OCI-M2 (cell line): ENCODE data around the gene TGFBR1.

Experiments
- DNase-seq: peaks from one replicate; lab custom pipeline; 2025; ENCODE audit not compliant: unreplicated experiment; lab: John Stamatoyannopoulos, UW

The TGFBR1 gene

DNA sequence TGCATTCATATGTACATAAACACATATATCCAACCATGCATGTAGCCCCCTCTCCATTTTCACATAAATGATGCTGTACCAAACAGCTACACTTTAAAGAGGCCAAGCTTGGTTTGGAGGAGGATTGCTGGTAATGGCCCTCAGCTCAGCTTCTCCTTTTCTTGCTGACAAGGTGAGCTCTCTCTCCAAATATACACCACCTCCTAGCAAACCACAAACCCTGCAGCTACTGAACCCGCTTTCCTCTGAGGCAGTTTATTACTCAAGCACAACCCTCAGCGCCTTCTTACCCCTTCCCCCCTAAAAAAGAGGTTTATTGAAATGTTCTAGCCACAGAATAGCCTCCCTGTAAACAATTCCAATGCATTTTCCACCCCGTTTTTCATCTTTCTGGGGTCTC lies 62.8 kb downstream of the TGFBR1 start:
- no peak for DNase-seq

DNA sequence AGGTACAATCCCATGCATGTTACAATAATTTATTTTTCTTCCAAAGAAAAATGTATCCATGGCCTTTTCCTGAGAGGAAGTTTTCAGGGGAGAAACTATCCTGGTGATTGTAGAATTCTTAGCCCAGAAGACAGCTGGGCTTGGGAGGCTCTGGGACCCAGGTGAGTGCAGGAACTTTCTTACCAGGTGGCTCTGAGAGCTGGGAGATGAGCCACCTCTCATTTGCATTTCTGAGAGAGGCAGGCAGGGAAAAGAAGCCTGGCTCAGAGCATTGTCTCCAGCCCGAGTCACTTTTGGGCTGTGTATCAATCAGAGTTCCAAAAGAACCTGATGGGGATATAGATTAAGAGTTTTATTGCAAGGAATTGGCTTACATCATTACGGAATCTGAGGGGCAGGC lies 64.2 kb downstream of the TGFBR1 start:
- no peak for DNase-seq

DNA sequence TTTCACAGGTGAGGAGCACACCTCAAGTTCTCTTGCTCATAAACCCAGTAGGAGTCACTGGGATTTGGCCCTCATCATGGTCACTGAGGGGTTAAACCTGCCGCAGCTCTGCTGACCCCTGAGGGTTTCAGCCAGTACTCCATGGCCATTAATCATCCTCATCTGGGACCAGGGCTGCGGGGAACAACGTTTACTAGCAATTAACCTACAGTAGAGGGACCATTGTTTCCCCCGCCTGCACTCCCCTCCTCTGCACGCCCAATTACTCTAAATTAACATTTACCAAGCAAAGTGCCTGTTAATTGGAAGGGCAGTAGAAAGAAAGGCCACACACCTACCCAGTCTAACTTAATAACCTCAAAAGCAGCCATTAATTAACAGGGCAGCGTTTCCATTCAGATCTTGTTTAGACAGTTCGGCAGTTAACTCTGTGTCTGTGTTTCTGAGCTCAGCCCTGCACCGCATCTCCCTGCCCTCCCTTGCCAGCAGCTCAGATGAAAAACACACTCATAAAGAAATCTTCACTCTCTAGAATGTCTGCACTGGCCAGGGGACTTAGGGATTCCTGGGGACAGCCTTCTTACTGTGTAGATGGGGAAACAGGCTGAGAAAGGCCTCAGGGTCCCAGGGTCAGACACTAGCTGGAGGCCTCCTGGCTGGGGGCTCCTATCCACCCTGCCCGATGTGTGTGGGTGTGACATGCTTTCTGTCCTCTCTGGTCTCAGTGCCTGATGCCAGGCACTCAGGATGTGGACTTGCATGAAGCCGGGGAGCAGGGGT lies 65.3 kb downstream of the TGFBR1 start:
- no peak for DNase-seq

- DNase-seq: no peak
Measured at GRCh38 chr9:99171225-99172123, 66.6 kb downstream of the TGFBR1 start.

- DNase-seq: no peak
Measured at GRCh38 chr9:99172124-99173091, 67.5 kb downstream of the TGFBR1 start.

DNA sequence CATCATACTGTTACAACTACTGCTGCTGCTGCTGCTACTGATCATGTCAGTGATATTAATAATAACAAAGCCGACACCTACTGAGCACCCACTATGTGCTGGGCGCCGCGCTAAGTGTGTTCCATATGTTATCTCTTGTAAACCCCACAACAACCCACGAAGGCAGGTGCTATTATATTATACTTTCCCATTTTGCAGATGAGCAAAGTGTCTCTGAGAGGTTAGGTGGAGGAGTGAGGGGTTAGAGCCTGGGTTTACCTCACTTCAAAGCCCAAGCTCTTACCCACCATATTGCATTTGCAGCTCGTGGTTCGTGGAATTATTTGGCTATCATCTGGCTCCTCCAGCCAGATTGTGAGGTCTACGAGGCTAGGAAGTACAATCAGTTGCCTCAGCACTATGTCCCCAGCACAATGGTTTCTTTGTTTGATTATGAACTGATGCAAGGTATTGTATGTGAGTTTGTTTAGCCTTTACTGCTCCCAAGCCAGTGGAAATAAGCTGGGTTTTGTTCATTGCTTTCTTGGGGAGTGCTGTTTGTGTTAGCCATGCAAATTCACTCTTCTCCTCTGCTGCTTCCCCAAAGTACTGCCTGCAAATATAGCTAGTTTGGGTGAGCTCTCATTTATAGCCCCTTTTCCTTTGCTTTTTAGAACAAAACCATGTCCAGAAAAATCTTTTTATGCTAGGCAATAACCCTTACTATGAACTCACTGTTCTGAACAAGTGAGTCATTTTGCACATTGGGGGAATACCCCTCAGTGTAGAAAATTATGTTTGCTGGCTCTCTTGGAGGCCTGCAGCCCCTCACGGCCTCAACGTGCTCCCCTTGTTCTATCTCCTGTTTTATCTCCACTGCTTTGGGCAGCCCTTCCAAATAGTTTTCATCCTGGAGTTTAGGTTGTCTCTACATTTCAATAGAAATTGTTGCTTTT lies 68.9 kb downstream of the TGFBR1 start:
- DNase-seq: no peak

DNA sequence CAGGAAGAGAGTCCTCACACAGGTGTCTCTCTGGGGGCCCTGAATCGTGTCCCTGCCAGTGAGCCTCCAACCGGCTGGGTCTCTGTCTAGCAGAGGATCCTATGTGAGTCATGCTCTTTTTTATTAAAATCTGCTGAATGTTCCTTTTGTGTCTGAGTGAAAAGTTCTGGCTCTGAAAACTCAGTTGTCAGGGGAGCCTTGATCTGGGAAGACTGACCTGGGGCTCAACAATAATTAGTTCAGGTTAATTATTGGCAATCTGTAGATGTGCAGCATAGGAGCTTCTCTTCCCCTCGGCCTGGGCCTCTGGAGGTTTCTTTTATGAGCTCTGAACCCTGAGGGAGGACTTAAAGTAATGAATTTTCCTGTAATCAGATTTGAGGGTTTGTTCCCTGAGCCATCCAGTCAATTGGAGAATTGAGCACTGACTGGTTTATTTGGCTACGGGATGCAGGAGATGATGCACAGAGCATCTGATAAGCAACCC lies 71.7 kb downstream of the TGFBR1 start:
- DNase-seq: no peak

GRCh38 chr9:99177576-99178366 lies 72.9 kb downstream of the TGFBR1 start:
- DNase-seq: no peak

DNA sequence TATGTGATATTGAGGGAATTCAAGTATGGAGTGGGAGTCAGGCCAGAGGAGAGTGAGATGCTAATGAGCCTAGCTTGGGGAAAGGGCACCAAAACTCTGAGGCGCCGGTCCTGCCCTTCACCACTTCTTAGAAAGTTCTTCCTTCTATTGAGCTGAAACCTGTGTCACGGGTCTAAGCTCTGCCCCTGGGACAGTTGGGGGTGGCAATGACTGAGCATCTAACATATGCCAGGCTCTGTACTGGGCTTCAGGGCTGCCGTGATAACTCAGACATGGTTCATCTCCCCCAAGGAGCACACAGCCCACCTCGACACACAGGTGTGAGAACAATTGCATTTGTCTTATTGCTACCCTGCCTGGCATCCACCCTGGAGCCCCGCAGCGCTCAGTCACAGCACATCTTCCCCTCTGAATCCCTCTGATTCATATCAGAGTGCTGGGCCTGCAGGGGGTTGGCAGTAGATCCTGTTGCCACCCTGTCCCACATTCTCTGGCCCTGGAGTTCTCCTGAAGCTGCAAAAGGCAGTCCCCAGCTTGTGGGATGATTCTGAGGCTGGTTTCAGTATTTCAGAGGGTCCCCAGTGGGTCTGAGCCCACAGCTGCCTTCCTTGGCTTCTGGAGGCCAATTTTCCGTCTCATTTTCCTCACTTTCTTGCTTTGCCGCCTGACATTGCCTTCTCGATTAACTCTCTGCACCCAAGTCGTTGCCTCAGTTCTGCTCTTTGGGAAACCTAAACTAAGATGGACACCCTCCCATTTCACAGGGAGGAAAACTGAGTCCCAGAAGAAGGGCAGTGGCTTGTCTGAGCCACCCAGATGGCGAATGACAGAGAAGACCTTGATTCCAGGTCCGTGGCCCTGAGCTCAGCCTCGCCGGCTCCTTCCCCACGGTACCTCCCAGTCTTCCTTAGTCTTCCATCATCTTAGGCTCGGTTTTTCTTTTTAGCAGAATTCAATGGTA lies 74.3 kb downstream of the TGFBR1 start:
- no peak for DNase-seq

- no peak for DNase-seq
Measured at GRCh38 chr9:99180199-99180598, 75.3 kb downstream of the TGFBR1 start.

GRCh38 chr9:99180662-99181061 lies 75.7 kb downstream of the TGFBR1 start:
- no peak for DNase-seq

- no peak for DNase-seq
Measured at GRCh38 chr9:99181206-99181605, 76.3 kb downstream of the TGFBR1 start.

DNA sequence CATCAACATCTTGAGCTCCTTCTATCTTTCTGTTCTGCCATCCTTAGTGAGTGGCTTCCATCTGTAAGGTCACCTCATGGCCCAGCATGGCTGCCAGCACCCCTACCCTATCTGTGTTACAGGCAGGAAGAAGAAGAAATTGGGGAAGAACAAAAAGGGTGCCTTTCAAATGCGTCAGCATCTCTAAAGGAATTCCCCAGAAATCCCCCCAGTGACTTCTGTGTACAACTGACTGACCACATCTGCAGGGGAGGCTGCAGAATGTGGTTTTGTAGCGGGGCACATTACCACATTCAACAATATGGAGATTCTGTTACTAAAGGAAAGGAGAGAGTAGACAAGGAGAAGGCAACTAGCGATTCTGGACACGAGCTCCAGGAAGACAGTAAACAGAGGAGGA lies 76.7 kb downstream of the TGFBR1 start:
- no peak for DNase-seq

- no peak for DNase-seq
Measured at GRCh38 chr9:99182356-99182755, 77.4 kb downstream of the TGFBR1 start.

DNA sequence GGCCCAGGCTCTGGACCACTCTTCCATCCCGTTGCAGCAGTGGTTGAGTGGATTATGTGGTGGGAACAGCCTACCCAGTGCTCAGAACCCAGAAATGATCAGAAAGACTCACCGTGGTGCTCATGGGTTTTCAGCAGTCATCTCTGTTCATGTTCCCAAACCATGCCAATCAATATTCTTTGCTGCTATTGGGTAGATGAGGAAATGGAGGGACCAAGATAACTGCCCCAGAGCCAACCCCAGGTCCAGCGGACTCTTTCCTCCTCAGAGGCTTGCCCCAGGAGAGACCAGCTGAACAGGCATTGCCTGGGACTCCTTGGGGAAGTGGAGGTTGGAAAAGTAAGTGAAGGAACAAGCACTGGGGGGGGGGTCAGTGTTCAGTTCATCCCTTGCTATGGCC lies 78.7 kb downstream of the TGFBR1 start:
- no peak for DNase-seq

GRCh38 chr9:99184110-99184474 lies 79.2 kb downstream of the TGFBR1 start:
- DNase-seq: no peak

DNA sequence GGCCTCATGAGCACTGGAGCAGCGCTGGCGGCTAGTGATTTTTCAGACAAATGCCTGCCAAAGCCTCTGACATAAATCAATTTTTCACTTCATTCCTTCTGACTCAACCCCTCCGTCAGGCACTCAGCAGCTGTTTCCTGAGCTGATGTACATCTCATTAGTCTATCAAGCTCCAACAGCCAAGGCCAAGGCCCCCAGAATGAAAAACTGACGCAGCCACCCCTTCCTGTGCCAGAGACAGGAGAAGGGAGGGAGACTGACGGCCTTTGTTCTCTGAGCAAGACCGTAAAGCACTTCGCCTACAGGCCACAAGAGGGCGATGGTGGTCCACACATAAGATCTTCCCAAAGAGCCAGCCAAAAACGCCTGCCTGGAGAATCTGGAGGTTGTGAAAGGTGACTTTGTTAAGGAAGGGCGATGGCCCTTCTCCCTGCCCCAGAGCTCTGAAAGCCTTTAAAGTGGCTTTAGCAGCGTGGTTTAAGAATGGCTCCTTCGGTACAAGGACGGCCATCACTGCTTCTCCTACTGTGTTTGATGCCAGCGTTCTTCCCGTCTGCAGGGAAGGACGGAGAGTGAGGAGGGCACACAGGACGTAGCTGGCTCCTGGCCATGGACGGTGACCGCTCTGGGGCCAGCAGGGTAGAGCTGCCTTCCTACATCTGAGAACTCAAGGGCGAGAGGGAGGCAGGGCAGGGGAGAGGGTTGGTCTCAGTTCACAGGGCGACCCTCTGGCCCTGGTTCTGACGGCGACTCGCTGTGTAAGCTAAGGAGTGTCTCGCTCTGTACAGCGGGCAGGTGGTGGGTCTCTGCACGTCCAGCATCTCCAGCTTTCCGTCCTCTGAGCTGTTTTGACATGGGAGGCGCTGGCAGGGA lies 79.8 kb downstream of the TGFBR1 start:
- peak; percentile 6 for DNase-seq
